ENCODE measurements around the gene CDIPT. TPM values are rescaled to one million over a fixed set of nuclear protein-coding genes. Genes with fewer than 3 reads are reported as not detected.

Gene CDIPT
- total and polyA plus RNA-seq, 2 experiments from 2014 or later, result 97.1 to 147 TPM

DNA sequence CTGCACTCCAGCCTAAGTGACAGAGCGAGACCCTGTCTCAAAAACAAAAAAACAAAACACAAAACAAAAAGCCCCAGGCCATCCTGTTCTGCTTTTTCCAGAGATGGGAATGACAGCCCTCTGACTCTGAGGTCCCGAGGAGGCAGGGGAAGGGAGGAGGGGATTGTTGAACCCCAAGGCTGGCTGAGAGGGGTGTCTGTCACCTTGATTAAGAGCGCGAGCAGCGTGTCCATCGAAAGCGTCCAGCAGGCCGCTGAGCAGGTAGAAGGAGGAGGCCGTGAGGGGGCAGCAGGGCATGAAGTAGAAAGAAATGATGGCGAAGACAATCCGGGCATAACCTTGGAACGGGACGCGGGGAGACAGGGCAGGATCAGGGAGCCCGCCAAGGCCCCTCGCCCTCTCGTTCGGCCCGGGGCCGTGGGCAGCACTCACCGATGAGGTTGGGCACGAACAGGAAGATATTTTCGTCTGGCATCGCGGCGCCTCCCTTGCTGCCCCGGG lies 593 bp downstream of the CDIPT start:
- H2AFZ ChIP-seq, result peak overlapping the region; percentile 21
- peak overlapping the region; percentile 92 for H3K27ac ChIP-seq
- peaks cover 21% of the 10 kb centered on the region for H3K79me2 ChIP-seq
- peak overlapping the region; percentile 89 for H3K4me2 ChIP-seq
- H3K36me3 ChIP-seq (replicated peaks; ENCODE audit: insufficient read depth, low read depth), result no peaks in the 10 kb centered on the region
- no peaks in the 10 kb centered on the region for H3K9me2 ChIP-seq (replicated peaks; ENCODE audit: insufficient read depth)
- H3K4me3 ChIP-seq, result peak overlapping the region; percentile 79
- H3K4me1 ChIP-seq (ENCODE audit: insufficient read depth), result peaks cover 15% of the 10 kb centered on the region
- WGBS (ENCODE audit: low lambda C conversion rate, missing lambda C conversion rate), result 3% methylated on average over 21 of the region's 27 CpGs
- DNase-seq (ENCODE audit: low spot score), result peak; percentile 52
- no peaks in the 10 kb centered on the region for H3K9me3 ChIP-seq (ENCODE audit: low read depth)
- no peaks in the 10 kb centered on the region for H3K27me3 ChIP-seq
- TF ChIP-seq EZH2phosphoT487 (IDR thresholded peaks at IDR 0.05; ENCODE audit: low read depth, severe bottlenecking, unreplicated experiment) (no peak), EZH2 (IDR thresholded peaks at IDR 0.05; ENCODE audit: borderline replicate concordance) (no peak)
- TF ChIP-seq, protein P1, sequence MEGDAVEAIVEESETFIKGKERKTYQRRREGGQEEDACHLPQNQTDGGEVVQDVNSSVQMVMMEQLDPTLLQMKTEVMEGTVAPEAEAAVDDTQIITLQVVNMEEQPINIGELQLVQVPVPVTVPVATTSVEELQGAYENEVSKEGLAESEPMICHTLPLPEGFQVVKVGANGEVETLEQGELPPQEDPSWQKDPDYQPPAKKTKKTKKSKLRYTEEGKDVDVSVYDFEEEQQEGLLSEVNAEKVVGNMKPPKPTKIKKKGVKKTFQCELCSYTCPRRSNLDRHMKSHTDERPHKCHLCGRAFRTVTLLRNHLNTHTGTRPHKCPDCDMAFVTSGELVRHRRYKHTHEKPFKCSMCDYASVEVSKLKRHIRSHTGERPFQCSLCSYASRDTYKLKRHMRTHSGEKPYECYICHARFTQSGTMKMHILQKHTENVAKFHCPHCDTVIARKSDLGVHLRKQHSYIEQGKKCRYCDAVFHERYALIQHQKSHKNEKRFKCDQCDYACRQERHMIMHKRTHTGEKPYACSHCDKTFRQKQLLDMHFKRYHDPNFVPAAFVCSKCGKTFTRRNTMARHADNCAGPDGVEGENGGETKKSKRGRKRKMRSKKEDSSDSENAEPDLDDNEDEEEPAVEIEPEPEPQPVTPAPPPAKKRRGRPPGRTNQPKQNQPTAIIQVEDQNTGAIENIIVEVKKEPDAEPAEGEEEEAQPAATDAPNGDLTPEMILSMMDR (IDR thresholded peaks at IDR 0.05; ENCODE audit: poor library complexity), result peak; percentile 5
- no peaks in the 10 kb centered on the region for H4K20me1 ChIP-seq (ENCODE audit: insufficient read depth, poor library complexity, severe bottlenecking)

DNA sequence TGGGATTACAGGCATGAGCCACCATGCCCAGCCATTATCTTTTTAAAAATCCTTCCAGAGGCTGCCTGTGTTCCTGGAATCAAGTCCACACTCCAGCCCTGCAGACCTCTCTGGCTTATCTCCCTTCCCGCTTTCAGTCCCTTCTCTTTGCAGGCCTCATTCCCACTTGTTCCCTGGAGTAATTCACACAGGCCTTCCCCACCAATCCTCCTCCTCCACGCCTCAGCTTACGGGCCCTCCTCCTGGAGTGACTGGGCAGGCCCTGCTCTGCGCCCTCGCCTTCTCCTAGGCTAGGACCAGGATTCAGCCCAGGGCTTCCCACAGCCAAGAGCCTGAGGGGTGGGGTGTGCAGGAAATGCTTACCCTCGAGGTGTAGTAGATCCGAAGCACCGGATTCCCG lies 2.8 kb downstream of the CDIPT start:
- Histone ChIP-seq H3K27ac (no peak overlapping the region), H3K4me3 (no peak overlapping the region), H3K36me3 (replicated peaks; ENCODE audit: insufficient read depth, low read depth) (no peaks in the 10 kb centered on the region), H3K27me3 (no peaks in the 10 kb centered on the region), H3K4me2 (no peak overlapping the region), H3K79me2 (peaks cover 21% of the 10 kb centered on the region), H4K20me1 (ENCODE audit: insufficient read depth, poor library complexity, severe bottlenecking) (no peaks in the 10 kb centered on the region), H3K9me2 (replicated peaks; ENCODE audit: insufficient read depth) (no peaks in the 10 kb centered on the region), H3K4me1 (ENCODE audit: insufficient read depth) (peaks cover 21% of the 10 kb centered on the region), H3K9me3 (ENCODE audit: low read depth) (no peaks in the 10 kb centered on the region), H2AFZ (no peak overlapping the region)
- DNase-seq (ENCODE audit: low spot score), result no peak
- WGBS (ENCODE audit: low lambda C conversion rate, missing lambda C conversion rate), result 95% methylated on average over 9 of the region's 9 CpGs
- no peak for TF ChIP-seq EZH2 (IDR thresholded peaks at IDR 0.05; ENCODE audit: borderline replicate concordance)
- TF ChIP-seq, protein P1 (IDR thresholded peaks at IDR 0.05; ENCODE audit: poor library complexity), result no peak
- TF ChIP-seq EZH2phosphoT487 (IDR thresholded peaks at IDR 0.05; ENCODE audit: low read depth, severe bottlenecking, unreplicated experiment), result no peak

DNA sequence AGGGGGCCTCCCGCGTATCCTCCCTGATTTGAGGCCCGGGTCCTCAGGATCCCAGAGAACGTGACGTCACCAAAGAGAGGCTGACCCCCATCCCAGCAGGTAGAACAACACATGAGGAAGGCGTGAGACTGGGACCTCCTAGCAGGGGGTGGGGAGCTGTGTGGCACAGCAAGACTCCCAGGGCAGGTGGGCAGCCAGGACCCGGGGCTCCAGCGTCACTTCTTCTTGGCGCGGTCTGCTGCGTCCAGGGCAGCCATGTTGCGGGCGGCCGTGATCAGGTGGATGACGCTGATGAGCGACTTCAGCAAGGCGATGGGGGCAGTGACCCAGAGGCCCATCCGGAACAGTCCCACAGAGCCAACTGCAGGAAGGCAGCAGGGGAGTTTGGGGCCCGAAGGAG lies 4.1 kb downstream of the CDIPT start:
- Histone ChIP-seq H2AFZ (no peak overlapping the region), H3K4me1 (ENCODE audit: insufficient read depth) (peaks cover 21% of the 10 kb centered on the region), H3K27me3 (no peaks in the 10 kb centered on the region), H3K9me2 (replicated peaks; ENCODE audit: insufficient read depth) (no peaks in the 10 kb centered on the region), H4K20me1 (ENCODE audit: insufficient read depth, poor library complexity, severe bottlenecking) (no peaks in the 10 kb centered on the region), H3K36me3 (replicated peaks; ENCODE audit: insufficient read depth, low read depth) (no peaks in the 10 kb centered on the region), H3K4me2 (no peak overlapping the region), H3K27ac (no peak overlapping the region), H3K79me2 (peaks cover 21% of the 10 kb centered on the region), H3K4me3 (no peak overlapping the region), H3K9me3 (ENCODE audit: low read depth) (no peaks in the 10 kb centered on the region)
- WGBS (ENCODE audit: low lambda C conversion rate, missing lambda C conversion rate), result 97% methylated on average over 19 of the region's 19 CpGs
- DNase-seq (ENCODE audit: low spot score), result no peak
- TF ChIP-seq EZH2 (IDR thresholded peaks at IDR 0.05; ENCODE audit: borderline replicate concordance), result no peak
- TF ChIP-seq, protein P1 (IDR thresholded peaks at IDR 0.05; ENCODE audit: poor library complexity), result no peak
- no peak for TF ChIP-seq EZH2phosphoT487 (IDR thresholded peaks at IDR 0.05; ENCODE audit: low read depth, severe bottlenecking, unreplicated experiment)
